Large intestine (tissue), 3 donors: ENCODE results near the gene GRK4. TPM values are rescaled to one million over a fixed set of nuclear protein-coding genes. Genes with fewer than 3 reads are reported as not detected.
"Not testable (repeated sequence)": the region's sequence is repeated elsewhere in the genome, so short reads cannot be mapped to it uniquely, and the experiment has no call there.

Experiments used
- DNase-seq, 2 donors: peaks; one replicate each; pipeline versions ENCODE4 v3.0.0 to v3.0.0-alpha.2; 2013
- H3K27ac ChIP-seq: one replicate; pipeline ENCODE4 v1.5.1; 2013; ENCODE audit warnings: low read length
- H3K27me3 ChIP-seq: 2 replicates; pipeline ENCODE4 v1.6.1; 2013; ENCODE audit warnings: low read length; ENCODE audit not compliant: control insufficient read depth, insufficient read depth
- H3K36me3 ChIP-seq: 2 replicates; pipeline ENCODE4 v1.6.1; 2013; ENCODE audit warnings: low read length; ENCODE audit not compliant: control insufficient read depth, insufficient read depth
- H3K4me1 ChIP-seq: one replicate; pipeline ENCODE4 v1.6.1; 2013; ENCODE audit warnings: low read length; ENCODE audit not compliant: control insufficient read depth, insufficient read depth
- H3K4me3 ChIP-seq: one replicate; pipeline ENCODE4 v1.5.1; 2013; ENCODE audit warnings: low read length
- H3K9me3 ChIP-seq: one replicate; pipeline ENCODE4 v1.6.1; 2013; ENCODE audit warnings: mild to moderate bottlenecking, low read depth, low read length, moderate library complexity; ENCODE audit not compliant: control insufficient read depth
- WGBS: methylation state at CpG from one replicate; pipeline ENCODE4 v1.1.5; 2013; ENCODE audit warnings: low lambda C conversion rate; ENCODE audit not compliant: insufficient coverage; 5-methylcytosine and 5-hydroxymethylcytosine counted together
- polyA plus RNA-seq: library from polyadenylated mRNA; unstranded; fragments of 120-200 nt; gene quantifications from one replicate; pipeline ENCODE4 v1.2.1, GENCODE V29; 2013

Gene GRK4
- polyA plus RNA-seq, 1 donor: 5.5 TPM

GRCh38 chr4:2942532-2943363 is 20.6 kb upstream of the GRK4 start:
- Histone ChIP-seq H3K36me3 (peaks cover 91% of the 10 kb centered on the region), H3K4me1 (no peaks in the 10 kb centered on the region), H3K27ac (no peak overlapping the region), H3K9me3 (no peaks in the 10 kb centered on the region), H3K27me3 (no peaks in the 10 kb centered on the region), H3K4me3 (no peak overlapping the region)
- DNase-seq: no peak
- WGBS: no CpG with 5 or more reads among the region's 31 CpGs

GRCh38 chr4:2943364-2944090 is 19.8 kb upstream of the GRK4 start:
- no peak for DNase-seq
- H3K4me1 ChIP-seq: no peaks in the 10 kb centered on the region
- 100% methylated on average over 2 of the region's 20 CpGs for WGBS
- H3K9me3 ChIP-seq: no peaks in the 10 kb centered on the region
- peaks cover 90% of the 10 kb centered on the region for H3K36me3 ChIP-seq
- no peak overlapping the region for H3K27ac ChIP-seq
- H3K27me3 ChIP-seq: no peaks in the 10 kb centered on the region
- no peak overlapping the region for H3K4me3 ChIP-seq

GRCh38 chr4:2944091-2944482 is 19.3 kb upstream of the GRK4 start:
- no peaks in the 10 kb centered on the region for H3K4me1 ChIP-seq
- no peak overlapping the region for H3K27ac ChIP-seq
- H3K9me3 ChIP-seq: no peaks in the 10 kb centered on the region
- no peak for DNase-seq
- H3K36me3 ChIP-seq: peaks cover 90% of the 10 kb centered on the region
- no peaks in the 10 kb centered on the region for H3K27me3 ChIP-seq
- WGBS: no CpG with 5 or more reads among the region's 11 CpGs
- H3K4me3 ChIP-seq: no peak overlapping the region

GRCh38 chr4:2944586-2945526 is 18.5 kb upstream of the GRK4 start:
- WGBS: 100% methylated on average over 1 of the region's 30 CpGs
- H3K27ac ChIP-seq: no peak overlapping the region

GRCh38 chr4:2945619-2946604 is 17.5 kb upstream of the GRK4 start:
- H3K27me3 ChIP-seq, H3K27ac ChIP-seq, H3K4me1 ChIP-seq, H3K4me3 ChIP-seq, H3K9me3 ChIP-seq, DNase-seq: not testable (repeated sequence)
- H3K36me3 ChIP-seq: peaks cover 86% of the 10 kb centered on the region
- WGBS: 80% methylated on average over 1 of the region's 30 CpGs

More at GRCh38 chr4:2944586-2945526, 18.5 kb upstream of the GRK4 start:
- Histone ChIP-seq H3K27me3 (no peaks in the 10 kb centered on the region), H3K4me1 (no peaks in the 10 kb centered on the region), H3K4me3 (no peak overlapping the region), H3K9me3 (no peaks in the 10 kb centered on the region), H3K36me3 (peaks cover 90% of the 10 kb centered on the region)
- no peak for DNase-seq

- peak in 1 of 2 donors; percentile 57 for DNase-seq
- no CpG with 5 or more reads among the region's 19 CpGs for WGBS
- peaks cover 85% of the 10 kb centered on the region for H3K36me3 ChIP-seq
- no peak overlapping the region for H3K4me3 ChIP-seq
- H3K27me3 ChIP-seq: no peaks in the 10 kb centered on the region
- H3K4me1 ChIP-seq: no peaks in the 10 kb centered on the region
- no peaks in the 10 kb centered on the region for H3K9me3 ChIP-seq
- no peak overlapping the region for H3K27ac ChIP-seq
Measured at GRCh38 chr4:2946812-2947600, 16.4 kb upstream of the GRK4 start.

- H3K27me3 ChIP-seq: no peaks in the 10 kb centered on the region
- no CpG with 5 or more reads among the region's 11 CpGs for WGBS
- H3K27ac ChIP-seq: no peak overlapping the region
- no peaks in the 10 kb centered on the region for H3K4me1 ChIP-seq
- peaks cover 82% of the 10 kb centered on the region for H3K36me3 ChIP-seq
- no peak overlapping the region for H3K4me3 ChIP-seq
- DNase-seq: no peak
- no peaks in the 10 kb centered on the region for H3K9me3 ChIP-seq
Measured at GRCh38 chr4:2947926-2948325, 15.4 kb upstream of the GRK4 start.

GRCh38 chr4:2948895-2949781 is 14.2 kb upstream of the GRK4 start:
- Histone ChIP-seq H3K36me3 (peaks cover 80% of the 10 kb centered on the region), H3K4me3 (no peak overlapping the region), H3K27me3 (no peaks in the 10 kb centered on the region), H3K9me3 (no peaks in the 10 kb centered on the region), H3K27ac (no peak overlapping the region), H3K4me1 (no peaks in the 10 kb centered on the region)
- WGBS: no CpG with 5 or more reads among the region's 14 CpGs
- DNase-seq: no peak
